Measurements from ENCODE around the gene IVNS1ABP.
"Not testable (repeated sequence)": the region's sequence is repeated elsewhere in the genome, so short reads cannot be mapped to it uniquely, and the experiment has no call there.

Gene IVNS1ABP

GRCh38 chr1:185328255-185328654, 11.2 kb upstream of the IVNS1ABP start:
- no peak for DNase-seq (ENCODE audit: low read depth)

- no peak for DNase-seq (ENCODE audit: low read depth)
These were observed 8.4 kb upstream of the IVNS1ABP start for GRCh38 chr1:185325413-185325812.

GRCh38 chr1:185324118-185324517, 7.1 kb upstream of the IVNS1ABP start:
- no peak for DNase-seq (ENCODE audit: low read depth)

GRCh38 chr1:185322636-185323035, 5.6 kb upstream of the IVNS1ABP start:
- no peak for DNase-seq (ENCODE audit: low read depth)

DNA sequence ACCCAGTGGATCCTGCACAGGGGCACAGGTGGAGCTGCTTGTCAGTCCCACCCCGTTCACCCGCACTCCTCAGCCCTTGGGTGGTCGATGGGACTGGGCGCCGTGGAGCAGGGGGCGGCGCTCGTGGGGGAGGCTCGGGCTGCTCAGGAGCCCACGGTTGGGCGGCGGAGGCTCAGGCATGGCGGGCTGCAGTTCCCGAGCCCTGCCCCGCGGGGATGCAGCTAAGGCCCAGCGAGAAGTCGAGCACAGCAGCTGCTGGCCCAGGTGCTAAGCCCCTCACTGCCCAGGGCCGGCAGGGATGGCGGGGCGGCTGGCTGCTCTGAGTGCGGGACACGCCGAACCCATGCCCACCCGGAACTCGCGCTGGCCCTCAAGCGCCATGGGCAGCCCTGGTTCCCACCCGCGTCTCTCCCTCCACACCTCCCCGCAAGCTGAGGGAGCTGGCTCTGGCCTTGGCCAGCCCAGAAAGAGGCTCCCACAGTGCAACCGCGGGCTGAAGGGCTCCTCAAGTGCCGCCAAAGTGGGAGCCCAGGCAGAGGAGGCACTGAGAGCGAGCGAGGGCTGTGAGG, 4.7 kb upstream of the IVNS1ABP start:
- not testable (repeated sequence) for DNase-seq (ENCODE audit: low read depth)

GRCh38 chr1:185321104-185321503, 4.1 kb upstream of the IVNS1ABP start:
- not testable (repeated sequence) for DNase-seq (ENCODE audit: low read depth)

DNA sequence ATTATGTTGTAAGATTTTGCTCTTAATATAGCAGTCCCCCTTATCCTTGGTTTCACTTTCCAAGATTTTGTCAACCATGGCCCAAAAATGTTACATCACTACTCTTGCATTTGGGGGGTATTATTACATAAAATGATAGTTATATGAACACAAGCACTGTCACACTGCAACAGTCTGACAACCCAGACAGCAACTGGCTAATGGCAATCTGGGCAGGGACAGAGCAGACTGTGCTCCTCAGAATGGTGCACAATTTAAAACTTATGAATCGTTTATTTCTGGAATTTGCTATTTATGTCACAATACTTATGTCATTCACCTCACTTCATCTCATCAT, 2.1 kb upstream of the IVNS1ABP start:
- DNase-seq (ENCODE audit: low read depth) = no peak

- DNase-seq (ENCODE audit: low read depth) = no peak
These were observed 1.5 kb upstream of the IVNS1ABP start for GRCh38 chr1:185318431-185319138.

DNA sequence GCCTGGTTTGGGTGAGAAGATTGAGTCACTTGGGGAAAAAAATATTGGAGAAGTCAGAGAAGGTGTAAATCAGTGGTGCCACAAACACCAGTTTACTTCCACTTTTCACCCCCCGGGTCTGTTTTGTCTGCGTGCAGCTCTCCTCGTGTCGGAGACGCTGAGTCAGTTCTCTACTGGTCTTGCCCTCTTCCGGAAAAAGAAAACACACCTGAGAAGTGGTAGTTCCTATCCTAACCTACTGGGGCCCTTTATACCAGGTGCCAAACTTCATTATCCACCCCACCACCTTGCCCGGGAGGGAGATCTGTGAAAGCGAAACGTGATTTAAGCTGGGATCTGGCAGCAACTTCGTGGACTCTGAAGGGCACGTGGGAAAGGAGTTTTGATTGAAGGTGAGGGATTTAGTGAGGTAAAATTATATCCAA, 855 bp upstream of the IVNS1ABP start:
- DNase-seq (ENCODE audit: low read depth) = no peak

DNA sequence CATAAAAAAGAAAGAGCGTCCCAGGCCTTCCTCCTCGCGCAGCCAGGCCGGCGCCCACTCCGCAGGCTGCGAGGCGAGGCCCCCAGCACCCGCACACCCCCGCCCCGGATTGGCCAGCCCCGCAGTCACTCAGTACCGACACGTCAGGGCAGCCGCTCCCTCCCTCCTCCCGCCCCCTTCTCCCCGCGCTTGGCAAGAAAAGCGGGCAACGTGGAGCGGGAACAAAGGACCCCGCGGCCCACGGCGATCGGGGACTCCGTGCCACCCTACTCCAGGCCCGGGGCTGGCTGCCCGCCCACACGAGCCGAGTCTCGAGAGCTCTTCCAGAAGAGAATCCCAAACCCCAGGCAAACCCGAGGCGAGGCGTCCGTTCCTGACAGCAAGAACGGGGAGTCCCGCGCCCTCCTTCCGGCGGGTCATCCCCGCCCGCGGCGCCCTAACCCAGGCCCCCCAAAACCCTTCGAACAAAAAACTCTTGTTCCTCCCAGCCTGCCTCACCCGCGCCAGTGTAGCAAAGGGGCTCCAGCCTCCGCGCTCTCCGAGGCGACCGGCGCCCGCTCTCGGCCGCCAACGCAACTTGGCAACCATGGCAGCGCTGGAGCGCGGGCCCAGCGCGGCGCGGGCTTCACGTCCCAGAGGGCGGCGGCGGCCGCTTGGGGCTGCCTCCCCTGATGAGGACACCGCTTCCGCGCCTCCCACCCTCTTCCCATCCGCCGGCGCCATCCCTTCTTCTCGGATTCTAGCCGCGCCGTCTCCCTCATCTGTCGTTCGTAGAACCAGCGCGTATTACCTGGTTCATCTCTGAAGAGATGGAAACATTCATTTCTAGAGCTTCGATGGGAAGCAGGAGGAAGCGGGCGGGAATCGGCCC, 645 bp downstream of the IVNS1ABP start:
- peak; percentile 83 for DNase-seq (ENCODE audit: low read depth)

GRCh38 chr1:185315445-185316071, 1.5 kb downstream of the IVNS1ABP start:
- DNase-seq (ENCODE audit: low read depth) = no peak

DNA sequence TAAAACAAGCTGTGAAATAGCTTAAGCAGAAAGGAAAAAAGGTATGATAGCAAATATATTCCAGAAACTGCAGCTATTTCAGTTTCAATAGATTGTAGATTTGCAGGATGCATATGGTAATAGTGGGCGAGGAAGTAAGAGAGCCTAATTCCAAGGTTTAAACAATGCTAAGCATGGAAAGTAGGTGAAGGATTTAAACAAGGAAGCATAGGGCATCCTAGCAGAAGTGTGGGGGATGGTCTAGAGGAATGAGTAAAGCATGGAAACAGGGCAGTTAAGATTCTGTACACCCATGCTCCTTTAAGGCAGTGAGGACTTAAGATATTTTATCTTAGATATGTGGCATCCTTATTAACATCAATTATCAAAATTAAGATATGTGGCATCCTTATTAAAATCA, 2.6 kb downstream of the IVNS1ABP start:
- no peak for DNase-seq (ENCODE audit: low read depth)

- DNase-seq (ENCODE audit: low read depth) = no peak
These were observed 4.5 kb downstream of the IVNS1ABP start for GRCh38 chr1:185312361-185313138.

DNA sequence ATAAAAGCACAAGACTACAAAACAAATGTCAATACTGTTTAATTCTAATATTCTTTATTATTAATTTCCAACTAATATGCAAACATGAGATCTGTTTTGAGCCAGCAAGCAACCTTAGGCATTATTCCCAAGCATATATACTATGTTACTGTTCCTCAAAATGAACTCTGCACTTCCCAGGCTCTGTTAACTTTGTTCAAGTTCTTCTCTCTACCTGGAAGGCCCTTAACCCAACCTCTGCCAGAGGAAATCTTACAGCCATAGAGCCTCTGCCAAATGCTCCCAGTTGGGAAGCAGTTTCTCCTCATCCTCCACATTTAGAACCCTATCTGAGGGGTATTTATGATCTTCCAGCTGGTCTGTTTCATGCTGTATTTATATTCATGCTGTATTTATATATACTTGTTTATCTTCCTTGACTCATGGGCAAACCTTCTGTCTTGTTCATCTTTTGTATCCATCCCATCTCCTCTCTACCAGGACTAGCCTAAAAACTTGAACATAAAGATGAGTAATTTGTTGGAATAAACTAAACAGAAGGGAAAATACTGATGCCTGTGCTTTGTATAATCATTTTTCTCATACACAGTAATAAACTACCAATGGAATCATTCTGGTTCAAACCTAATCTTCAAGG, 5.3 kb downstream of the IVNS1ABP start:
- DNase-seq (ENCODE audit: low read depth) = no peak

GRCh38 chr1:185309566-185309965, 7.5 kb downstream of the IVNS1ABP start:
- no peak for DNase-seq (ENCODE audit: low read depth)

DNA sequence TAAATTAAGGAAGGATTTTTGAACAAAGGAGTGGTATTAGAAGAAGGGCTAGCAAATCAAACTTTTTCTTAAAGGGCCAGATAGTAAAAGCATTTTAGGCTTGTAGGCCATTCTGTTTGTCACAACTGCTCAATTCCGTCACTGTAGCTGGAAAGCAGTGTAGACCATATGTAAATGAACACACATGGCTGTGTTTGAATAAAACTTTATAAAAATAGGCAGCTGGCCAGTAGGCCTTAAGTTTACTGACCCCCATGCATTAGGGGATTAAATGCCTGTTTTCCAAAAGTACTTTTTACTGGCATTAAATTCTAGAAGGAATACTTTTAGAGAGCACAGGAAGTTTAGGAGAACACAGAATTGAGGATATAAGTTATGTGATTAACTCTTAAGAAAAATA, 8.9 kb downstream of the IVNS1ABP start:
- no peak for DNase-seq (ENCODE audit: low read depth)

GRCh38 chr1:185305419-185305818, 11.6 kb downstream of the IVNS1ABP start:
- DNase-seq (ENCODE audit: low read depth) = no peak

GRCh38 chr1:185300152-185300551, 16.9 kb downstream of the IVNS1ABP start:
- no peak for DNase-seq (ENCODE audit: low read depth)

DNA sequence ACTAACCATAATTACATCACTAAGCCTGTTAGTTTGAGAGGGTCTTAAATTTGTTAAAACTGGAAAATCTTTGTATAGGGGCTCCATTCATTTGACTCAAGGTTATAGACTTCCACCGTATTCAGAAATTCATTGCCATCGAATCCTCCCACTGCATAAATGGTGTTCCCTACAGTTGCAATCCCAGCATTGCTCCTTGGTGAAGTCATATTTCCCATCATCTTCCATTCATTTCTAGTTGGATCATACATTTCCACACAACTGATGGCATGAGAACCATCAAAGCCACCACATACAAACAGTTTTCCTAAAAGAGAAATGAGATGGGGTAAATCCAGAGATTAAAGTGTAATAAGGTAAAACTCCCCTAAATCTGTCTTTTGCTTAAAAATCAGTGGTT, 19.1 kb downstream of the IVNS1ABP start:
- no peak for DNase-seq (ENCODE audit: low read depth)

GRCh38 chr1:185295091-185295490, 22.0 kb downstream of the IVNS1ABP start:
- DNase-seq (ENCODE audit: low read depth) = no peak

GRCh38 chr1:185293967-185294542, 23.0 kb downstream of the IVNS1ABP start:
- DNase-seq (ENCODE audit: low read depth) = no peak
